Transverse colon (tissue), 3 donors: ENCODE data around the gene NR3C1.

Experiments used
- CTCF ChIP-seq, 5 experiments: fragments of 200-600 bp in 3 of 5; fragments of 450-650 bp in 2 of 5; sonication (generic) in 3 of 5; IDR thresholded peaks; 1 replicate in 2 of 5; 2 replicates in 3 of 5; pipeline ENCODE4 v1.5.1; 2016 to 2017; ENCODE audit warnings: antibody characterized with exemption in 5 of 5, inconsistent platforms in 3 of 5, mild to moderate bottlenecking in 2 of 5, moderate library complexity in 1 of 5
- EP300 ChIP-seq: sonication (generic); formaldehyde crosslinking; IDR thresholded peaks from one replicate; pipeline ENCODE4 v1.6.1; 2017; ENCODE audit warnings: antibody characterized with exemption, low read depth
- POLR2A ChIP-seq: fragments of 450-650 bp; IDR thresholded peaks from one replicate; pipeline ENCODE4 v1.6.1; 2016; ENCODE audit warnings: antibody characterized with exemption, mild to moderate bottlenecking, moderate library complexity

DNA sequence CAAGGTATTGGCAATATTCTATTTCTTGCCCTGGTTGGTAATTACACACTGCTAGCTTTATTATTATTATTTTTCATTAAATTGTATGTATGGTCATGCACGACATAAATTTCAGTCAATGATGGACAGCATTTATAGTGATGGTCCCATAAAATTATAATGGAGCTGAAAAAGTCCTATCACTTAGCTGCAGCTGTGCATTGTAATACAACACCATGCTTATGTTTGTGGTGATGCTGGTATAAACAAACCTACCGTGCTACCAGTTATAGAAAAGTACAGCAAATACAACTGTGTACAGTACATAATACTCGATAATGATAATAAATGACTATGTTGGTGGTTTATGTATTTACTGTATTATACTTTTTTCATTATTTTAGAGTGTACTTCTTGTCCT lies 65.5 kb downstream of the NR3C1 start:
- TF ChIP-seq CTCF (IDR thresholded peaks at IDR 0.05) (no peak), EP300 (no peak), POLR2A (no peak)
